ENCODE measurements around the gene IARS2. TPM values are rescaled to one million over a fixed set of nuclear protein-coding genes. Genes with fewer than 3 reads are reported as not detected.

IARS2 gene
- total RNA-seq, 1 experiment from 2014 or later: 72.9 TPM

DNA sequence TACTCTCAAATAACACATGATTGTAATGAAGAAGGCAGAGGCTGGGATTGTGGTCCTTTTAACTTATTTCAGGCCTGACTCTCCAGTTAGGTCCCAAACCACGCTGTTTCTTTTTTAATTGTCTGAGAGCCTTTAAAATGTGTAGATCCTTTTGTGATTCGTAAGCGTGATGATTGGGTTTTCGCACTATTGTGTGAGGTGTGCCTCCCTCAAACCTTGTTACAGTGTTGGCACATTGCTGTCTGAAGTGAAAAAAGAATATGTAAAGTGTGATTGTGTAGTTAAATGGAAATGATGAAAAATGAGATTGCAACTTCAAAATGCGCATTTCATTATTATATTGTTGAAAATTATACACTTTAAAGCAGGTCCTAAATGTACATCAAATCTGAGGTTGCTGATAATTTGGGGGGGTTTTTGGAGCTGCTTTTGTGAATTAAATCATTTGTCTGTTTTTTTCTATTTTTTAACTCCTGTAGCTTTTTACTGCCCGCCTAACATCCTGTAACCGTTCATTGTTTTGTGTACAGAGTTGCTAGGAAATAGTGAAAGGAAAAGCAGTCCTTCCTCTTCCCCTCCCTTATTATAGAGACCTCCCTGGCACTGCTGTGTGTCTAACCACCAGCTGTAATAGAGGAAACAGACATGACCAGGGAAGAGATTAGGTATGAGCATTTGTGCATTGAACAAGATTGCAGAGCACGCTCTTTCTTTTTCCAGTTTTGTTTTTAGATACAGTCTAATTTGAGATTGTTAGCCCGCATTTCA lies 43.3 kb downstream of the IARS2 start:
- Histone ChIP-seq H3K79me2 (ENCODE audit: insufficient read depth, low read length) (no peaks in the 10 kb centered on the region), H3K4me2 (ENCODE audit: insufficient read depth, insufficient read length, low read length) (no peak overlapping the region), H2AFZ (ENCODE audit: low read length) (no peak overlapping the region), H3K9ac (ENCODE audit: extremely low read depth, insufficient read length, low read length) (no peak overlapping the region), H3K23ac (ENCODE audit: insufficient read length, low read depth, low read length) (no peak overlapping the region), H3K4me1 (ENCODE audit: insufficient read depth, low read length) (no peaks in the 10 kb centered on the region), H2BK120ac (ENCODE audit: low read depth, low read length, poor library complexity, severe bottlenecking) (no peak overlapping the region), H2AK5ac (ENCODE audit: insufficient read length, low read length) (no peak overlapping the region), H3T11ph (ENCODE audit: low read length) (no peak overlapping the region), H3K4ac (ENCODE audit: low read depth, low read length) (no peak overlapping the region), H3K14ac (ENCODE audit: insufficient read depth, low read length) (no peak overlapping the region), H3K79me1 (ENCODE audit: insufficient read depth, low read depth, low read length, poor library complexity, severe bottlenecking) (no peaks in the 10 kb centered on the region), H3K27ac (ENCODE audit: insufficient read length, low read depth, low read length) (no peak overlapping the region), H3K18ac (ENCODE audit: insufficient read length, low read depth, low read length) (no peak overlapping the region), H4K91ac (ENCODE audit: insufficient read length, low read depth, low read length) (no peak overlapping the region), H2BK15ac (ENCODE audit: low read depth, low read length) (no peak overlapping the region), H4K20me1 (ENCODE audit: control insufficient read depth, insufficient read depth, insufficient read length) (no peaks in the 10 kb centered on the region), H3K27me3 (ENCODE audit: insufficient read depth, low read length) (no peaks in the 10 kb centered on the region), H2BK20ac (ENCODE audit: low read depth, low read length, poor library complexity, severe bottlenecking) (no peak overlapping the region), H3K23me2 (ENCODE audit: insufficient read length, low read depth, low read length, poor library complexity, severe bottlenecking) (no peaks in the 10 kb centered on the region), H2BK12ac (ENCODE audit: insufficient read length, low read depth, low read length) (no peak overlapping the region), H2BK5ac (ENCODE audit: insufficient read length, low read length) (no peak overlapping the region), H4K5ac (ENCODE audit: insufficient read length, low read depth, low read length) (no peak overlapping the region), H3K56ac (ENCODE audit: insufficient read length, low read depth, low read length) (no peak overlapping the region), H4K8ac (replicated peaks; ENCODE audit: insufficient read length, low read depth, low read length) (no peak overlapping the region), H3K9me3 (ENCODE audit: control insufficient read depth, low read depth, low read length) (no peaks in the 10 kb centered on the region)
- 0 out of 4 replicates have a peak, but pooled peaks cover 2% of the 10 kb centered on the region in 2 experiments for H3K4me1 Mint-ChIP-seq
- no peak for DNase-seq
- H3K27ac Mint-ChIP-seq: no peak overlapping the region; a peak in 3 of 7 replicates
- H3K27me3 Mint-ChIP-seq (ENCODE audit: low read depth): no peaks in the 10 kb centered on the region
- H3K36me3 Mint-ChIP-seq (ENCODE audit: insufficient read depth in 1 of 3, low read depth in 3 of 3): peaks cover 27 to 79% (median 68%) of the 10 kb centered on the region in 3 experiments; a peak in 6 of 7 replicates
- no peaks in the 10 kb centered on the region for H3K9me3 Mint-ChIP-seq
- TF ChIP-seq, protein P1, sequence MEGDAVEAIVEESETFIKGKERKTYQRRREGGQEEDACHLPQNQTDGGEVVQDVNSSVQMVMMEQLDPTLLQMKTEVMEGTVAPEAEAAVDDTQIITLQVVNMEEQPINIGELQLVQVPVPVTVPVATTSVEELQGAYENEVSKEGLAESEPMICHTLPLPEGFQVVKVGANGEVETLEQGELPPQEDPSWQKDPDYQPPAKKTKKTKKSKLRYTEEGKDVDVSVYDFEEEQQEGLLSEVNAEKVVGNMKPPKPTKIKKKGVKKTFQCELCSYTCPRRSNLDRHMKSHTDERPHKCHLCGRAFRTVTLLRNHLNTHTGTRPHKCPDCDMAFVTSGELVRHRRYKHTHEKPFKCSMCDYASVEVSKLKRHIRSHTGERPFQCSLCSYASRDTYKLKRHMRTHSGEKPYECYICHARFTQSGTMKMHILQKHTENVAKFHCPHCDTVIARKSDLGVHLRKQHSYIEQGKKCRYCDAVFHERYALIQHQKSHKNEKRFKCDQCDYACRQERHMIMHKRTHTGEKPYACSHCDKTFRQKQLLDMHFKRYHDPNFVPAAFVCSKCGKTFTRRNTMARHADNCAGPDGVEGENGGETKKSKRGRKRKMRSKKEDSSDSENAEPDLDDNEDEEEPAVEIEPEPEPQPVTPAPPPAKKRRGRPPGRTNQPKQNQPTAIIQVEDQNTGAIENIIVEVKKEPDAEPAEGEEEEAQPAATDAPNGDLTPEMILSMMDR (conservative IDR thresholded peaks at IDR 0.05): no peak
- no CpG with 5 or more reads among the region's 9 CpGs for WGBS (ENCODE audit: extremely low coverage, insufficient read length, low lambda C conversion rate)
- H3K4me3 Mint-ChIP-seq: no peak overlapping the region
